ENCODE results near the gene DVL1. TPM values are rescaled to one million over a fixed set of nuclear protein-coding genes. Genes with fewer than 3 reads are reported as not detected.
A peak's percentile ranks its signal among the peaks of the same experiment; 100 is the strongest.
"Not testable (repeated sequence)": the region's sequence is repeated elsewhere in the genome, so short reads cannot be mapped to it uniquely, and the experiment has no call there.

DVL1 gene
- total RNA-seq, 1 experiment from 2014 or later, result 95.9 TPM

- Histone ChIP-seq H3K27me3 (replicated peaks) (no peaks in the 10 kb centered on the region), H3K9me3 (replicated peaks) (peaks cover 3% of the 10 kb centered on the region), H3K27ac (peak overlapping the region; percentile 55), H3K4me1 (replicated peaks) (peaks cover 28% of the 10 kb centered on the region), H3K4me3 (peak overlapping the region; percentile 100), H3K36me3 (peaks cover 66% of the 10 kb centered on the region)
- DNase-seq (ENCODE audit: low read depth in 1 of 2, low spot score in 2 of 2), result no peak
Observed at GRCh38 chr1:1325288-1326074, 23.7 kb downstream of the DVL1 start.

- H3K4me1 ChIP-seq (replicated peaks), result peaks cover 28% of the 10 kb centered on the region
- peaks cover 73% of the 10 kb centered on the region for H3K36me3 ChIP-seq
- no peaks in the 10 kb centered on the region; the same call in 1 of the 2 replicates for H3K9me3 ChIP-seq (replicated peaks)
- H3K4me3 ChIP-seq, result peak within 1 kb of the TSS; percentile 100
- peak within 1 kb of the TSS; percentile 75 for H3K27ac ChIP-seq
- DNase-seq (ENCODE audit: low read depth in 1 of 2, low spot score in 2 of 2), result peak; percentile 77 to 96
- H3K27me3 ChIP-seq (replicated peaks), result no peaks in the 10 kb centered on the region
Observed at GRCh38 chr1:1324524-1325287, 24.5 kb downstream of the DVL1 start, which contains the start of the genes CPTP and INTS11. Gene CPTP, plus strand, starts transcription at chr1:1324802. Its CDS starts 2,109 bp downstream, at chr1:1326911. Gene INTS11, minus strand, starts transcription at chr1:1324660. Its CDS starts 52 bp downstream, at chr1:1324608.

GRCh38 chr1:1324084-1324523 is 25.1 kb downstream of the DVL1 start:
- Histone ChIP-seq H3K27ac (peak overlapping the region; percentile 75), H3K4me3 (peak overlapping the region; percentile 100), H3K36me3 (peaks cover 79% of the 10 kb centered on the region), H3K4me1 (replicated peaks) (peaks cover 28% of the 10 kb centered on the region), H3K27me3 (replicated peaks) (no peaks in the 10 kb centered on the region), H3K9me3 (replicated peaks) (no peaks in the 10 kb centered on the region)
- no peak for DNase-seq (ENCODE audit: low read depth in 1 of 2, low spot score in 2 of 2)

GRCh38 chr1:1322952-1323351 is 26.3 kb downstream of the DVL1 start:
- H3K4me1 ChIP-seq (replicated peaks), result peaks cover 40% of the 10 kb centered on the region
- peaks cover 81% of the 10 kb centered on the region for H3K36me3 ChIP-seq
- H3K27me3 ChIP-seq (replicated peaks), result no peaks in the 10 kb centered on the region
- DNase-seq (ENCODE audit: low read depth in 1 of 2, low spot score in 2 of 2), result no peak
- H3K4me3 ChIP-seq, result no peak overlapping the region
- no peaks in the 10 kb centered on the region for H3K9me3 ChIP-seq (replicated peaks)
- H3K27ac ChIP-seq, result no peak overlapping the region

GRCh38 chr1:1322418-1322817 is 26.8 kb downstream of the DVL1 start:
- Histone ChIP-seq H3K4me1 (replicated peaks) (peaks cover 42% of the 10 kb centered on the region), H3K27me3 (replicated peaks) (no peaks in the 10 kb centered on the region), H3K27ac (no peak overlapping the region), H3K9me3 (replicated peaks) (no peaks in the 10 kb centered on the region), H3K4me3 (no peak overlapping the region), H3K36me3 (peaks cover 81% of the 10 kb centered on the region)
- DNase-seq (ENCODE audit: low read depth in 1 of 2, low spot score in 2 of 2), result no peak

- Histone ChIP-seq H3K27ac (no peak overlapping the region), H3K36me3 (peaks cover 81% of the 10 kb centered on the region), H3K4me3 (no peak overlapping the region), H3K4me1 (replicated peaks) (peaks cover 42% of the 10 kb centered on the region), H3K27me3 (replicated peaks) (no peaks in the 10 kb centered on the region), H3K9me3 (replicated peaks) (no peaks in the 10 kb centered on the region)
- no peak for DNase-seq (ENCODE audit: low read depth in 1 of 2, low spot score in 2 of 2)
Observed at GRCh38 chr1:1321477-1321876, 27.7 kb downstream of the DVL1 start.

- H3K27me3 ChIP-seq (replicated peaks), result no peaks in the 10 kb centered on the region
- no peak overlapping the region for H3K4me3 ChIP-seq
- peaks cover 85% of the 10 kb centered on the region for H3K36me3 ChIP-seq
- DNase-seq (ENCODE audit: low read depth in 1 of 2, low spot score in 2 of 2), result no peak
- H3K4me1 ChIP-seq (replicated peaks), result peaks cover 41% of the 10 kb centered on the region
- H3K27ac ChIP-seq, result no peak overlapping the region
- no peaks in the 10 kb centered on the region for H3K9me3 ChIP-seq (replicated peaks)
Observed at GRCh38 chr1:1320666-1321448, 28.4 kb downstream of the DVL1 start.

- Histone ChIP-seq H3K36me3 (peaks cover 82% of the 10 kb centered on the region), H3K9me3 (replicated peaks) (no peaks in the 10 kb centered on the region), H3K4me3 (no peak overlapping the region), H3K27me3 (replicated peaks) (no peaks in the 10 kb centered on the region), H3K27ac (no peak overlapping the region), H3K4me1 (replicated peaks) (peaks cover 30% of the 10 kb centered on the region)
- no peak for DNase-seq (ENCODE audit: low read depth in 1 of 2, low spot score in 2 of 2)
Observed at GRCh38 chr1:1319646-1319941, 29.6 kb downstream of the DVL1 start.

- Histone ChIP-seq H3K27me3 (replicated peaks) (no peaks in the 10 kb centered on the region), H3K4me1 (replicated peaks) (peaks cover 27% of the 10 kb centered on the region), H3K4me3 (no peak overlapping the region), H3K27ac (peak overlapping the region; percentile 21; the same call in 1 of the 2 replicates), H3K9me3 (replicated peaks) (no peaks in the 10 kb centered on the region), H3K36me3 (peaks cover 84% of the 10 kb centered on the region)
- DNase-seq (ENCODE audit: low read depth in 1 of 2, low spot score in 2 of 2), result no peak
Observed at GRCh38 chr1:1318777-1319645, 30.2 kb downstream of the DVL1 start.

- Histone ChIP-seq H3K4me1 (replicated peaks) (peaks cover 23% of the 10 kb centered on the region), H3K36me3 (peaks cover 92% of the 10 kb centered on the region), H3K27ac (peak overlapping the region; percentile 21; the same call in 1 of the 2 replicates), H3K4me3 (no peak overlapping the region), H3K9me3 (replicated peaks) (no peaks in the 10 kb centered on the region), H3K27me3 (replicated peaks) (no peaks in the 10 kb centered on the region)
- DNase-seq (ENCODE audit: low read depth in 1 of 2, low spot score in 2 of 2), result peak; percentile 58 to 85
Observed at GRCh38 chr1:1318131-1318652, 31.0 kb downstream of the DVL1 start.

- no peaks in the 10 kb centered on the region for H3K9me3 ChIP-seq (replicated peaks)
- H3K27ac ChIP-seq, result no peak overlapping the region
- DNase-seq (ENCODE audit: low read depth in 1 of 2, low spot score in 2 of 2), result no peak
- peaks cover 19% of the 10 kb centered on the region for H3K4me1 ChIP-seq (replicated peaks)
- H3K27me3 ChIP-seq (replicated peaks), result no peaks in the 10 kb centered on the region
- peaks cover 94% of the 10 kb centered on the region for H3K36me3 ChIP-seq
- H3K4me3 ChIP-seq, result no peak overlapping the region
Observed at GRCh38 chr1:1317420-1317819, 31.8 kb downstream of the DVL1 start.

GRCh38 chr1:1316199-1316598 is 33.0 kb downstream of the DVL1 start:
- H3K27ac ChIP-seq; DNase-seq (ENCODE audit: low read depth in 1 of 2, low spot score in 2 of 2); H3K9me3 ChIP-seq (replicated peaks); H3K27me3 ChIP-seq (replicated peaks); H3K4me3 ChIP-seq: not testable (repeated sequence)
- Histone ChIP-seq H3K36me3 (peaks cover 96% of the 10 kb centered on the region), H3K4me1 (replicated peaks) (peaks cover 15% of the 10 kb centered on the region)
